GM19238 (cell line): ENCODE results near the gene CACNA1A.
"Not testable (repeated sequence)": the region's sequence is repeated elsewhere in the genome, so short reads cannot be mapped to it uniquely, and the experiment has no call there.

Source experiments
- DNase-seq: peaks from one replicate; pipeline ENCODE4 v3.0.0; 2011; ENCODE audit warnings: low spot score; ENCODE audit not compliant: insufficient read length

Gene CACNA1A

GRCh38 chr19:13506471-13506820 is at the start of gene CACNA1A:
Gene CACNA1A (minus strand): TSS chr19:13506479. CDS start chr19:13506224, 255 bp downstream.
- DNase-seq, result no peak

- no peak for DNase-seq
These were observed 48.4 kb upstream of the CACNA1A start for GRCh38 chr19:13554506-13555240.

GRCh38 chr19:13553880-13554400 is 47.7 kb upstream of the CACNA1A start:
- DNase-seq, result no peak

- no peak for DNase-seq
These were observed 41.9 kb upstream of the CACNA1A start for GRCh38 chr19:13548131-13548530.

- no peak for DNase-seq
These were observed 40.8 kb upstream of the CACNA1A start for GRCh38 chr19:13547102-13547501.

GRCh38 chr19:13544423-13544822 is 38.1 kb upstream of the CACNA1A start:
- no peak for DNase-seq

GRCh38 chr19:13541554-13541953 is 35.3 kb upstream of the CACNA1A start:
- DNase-seq, result no peak

GRCh38 chr19:13539332-13539731 is 33.1 kb upstream of the CACNA1A start:
- DNase-seq, result no peak

GRCh38 chr19:13538601-13539253 is 32.4 kb upstream of the CACNA1A start:
- no peak for DNase-seq

GRCh38 chr19:13537454-13537853 is 31.2 kb upstream of the CACNA1A start:
- DNase-seq, result no peak

GRCh38 chr19:13530720-13531119 is 24.4 kb upstream of the CACNA1A start:
- DNase-seq, result no peak

- DNase-seq, result not testable (repeated sequence)
These were observed 23.4 kb upstream of the CACNA1A start for GRCh38 chr19:13529721-13530120.

- DNase-seq, result no peak
These were observed 20.3 kb upstream of the CACNA1A start for GRCh38 chr19:13526552-13526951.

GRCh38 chr19:13521066-13521465 is 14.8 kb upstream of the CACNA1A start:
- no peak for DNase-seq

GRCh38 chr19:13511947-13512346 is 5.7 kb upstream of the CACNA1A start:
- DNase-seq, result no peak

GRCh38 chr19:13507053-13507611 is 853 bp upstream of the CACNA1A start:
- DNase-seq, result no peak

GRCh38 chr19:13505761-13506470 is 363 bp downstream of the CACNA1A start:
- no peak for DNase-seq

GRCh38 chr19:13505164-13505695 is 1.0 kb downstream of the CACNA1A start:
- DNase-seq, result no peak

- no peak for DNase-seq
These were observed 2.6 kb downstream of the CACNA1A start for GRCh38 chr19:13503570-13504235.

GRCh38 chr19:13502231-13502630 is 4.0 kb downstream of the CACNA1A start:
- no peak for DNase-seq

- DNase-seq, result no peak
These were observed 6.6 kb downstream of the CACNA1A start for GRCh38 chr19:13499692-13500091.
